ENCODE measurements around the gene TLR7. TPM values are rescaled to one million over a fixed set of nuclear protein-coding genes. Genes with fewer than 3 reads are reported as not detected.

Gene TLR7
- polyA plus RNA-seq, 1 donor from 2014 or later = 26.1 TPM

DNA sequence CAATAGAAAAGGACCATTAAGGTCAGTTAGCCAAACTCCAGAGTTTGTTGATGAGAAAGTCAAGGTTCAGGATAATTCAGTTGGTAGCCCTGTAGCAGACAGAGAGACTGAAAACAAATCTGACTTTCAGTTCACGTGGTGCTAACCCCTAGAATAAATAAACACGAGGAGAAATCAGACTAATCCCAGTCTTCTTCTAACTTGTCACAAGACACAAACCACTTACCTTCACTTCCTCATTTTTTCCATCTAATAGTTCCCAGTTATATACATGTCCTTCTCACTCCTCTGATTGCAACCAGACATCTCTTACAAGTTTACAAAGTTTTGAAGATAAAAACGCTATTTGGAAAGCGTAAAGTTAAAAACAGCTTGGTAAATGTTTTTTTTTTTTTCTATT lies 7.7 kb downstream of the TLR7 start:
- Mint-ChIP-seq H3K4me1 (peaks cover 13 to 29% (median 28%) of the 10 kb centered on the region in 3 donors), H3K9me3 (no peaks in the 10 kb centered on the region), H3K27ac (peak overlapping the region in 2 of 3 donors; percentile 52 to 85), H3K27me3 (peaks cover 2% of the 10 kb centered on the region), H3K4me3 (peak overlapping the region in 2 of 4 donors; percentile 41 to 47), H3K36me3 (peaks cover 4% of the 10 kb centered on the region)

GRCh38 chrX:12877386-12877785 lies 10.5 kb downstream of the TLR7 start:
- peaks cover 0 to 1% (median 0%) of the 10 kb centered on the region in 3 donors for H3K9me3 Mint-ChIP-seq
- peaks cover 2% of the 10 kb centered on the region for H3K27me3 Mint-ChIP-seq
- peaks cover 2% of the 10 kb centered on the region for H3K36me3 Mint-ChIP-seq
- peaks cover 7 to 26% (median 16%) of the 10 kb centered on the region in 3 donors for H3K4me1 Mint-ChIP-seq
- H3K27ac Mint-ChIP-seq = no peak overlapping the region
- H3K4me3 Mint-ChIP-seq = no peak overlapping the region

- Mint-ChIP-seq H3K27me3 (peaks cover 2% of the 10 kb centered on the region), H3K4me1 (peaks cover 7 to 21% (median 14%) of the 10 kb centered on the region in 3 donors), H3K27ac (no peak overlapping the region), H3K9me3 (peaks cover 0 to 3% (median 1%) of the 10 kb centered on the region in 3 donors), H3K4me3 (no peak overlapping the region), H3K36me3 (peaks cover 6% of the 10 kb centered on the region)
These were observed 11.7 kb downstream of the TLR7 start for GRCh38 chrX:12878536-12878935.

DNA sequence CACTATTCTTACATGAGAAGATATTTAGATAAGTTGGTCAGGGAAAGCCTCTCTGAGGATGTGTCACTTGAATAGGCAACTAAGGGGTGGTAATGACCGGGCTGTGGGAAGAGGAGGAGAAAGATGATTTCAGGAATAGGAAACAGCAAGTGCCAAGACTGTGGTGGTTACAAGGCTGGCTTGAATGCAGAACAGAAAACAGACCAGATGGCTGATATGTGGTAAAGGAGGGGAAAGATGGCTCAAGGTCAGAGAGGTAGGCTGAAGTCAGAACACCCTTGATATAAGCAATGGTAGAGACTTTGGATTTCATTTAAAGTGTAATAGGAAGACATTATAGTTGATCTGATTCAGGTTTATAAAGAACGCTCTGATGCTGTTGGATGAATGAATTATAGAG lies 15.0 kb downstream of the TLR7 start:
- Mint-ChIP-seq H3K4me1 (peaks cover 0 to 9% (median 4%) of the 10 kb centered on the region in 3 donors), H3K27ac (no peak overlapping the region), H3K36me3 (peaks cover 6% of the 10 kb centered on the region), H3K4me3 (no peak overlapping the region), H3K27me3 (no peaks in the 10 kb centered on the region), H3K9me3 (peaks cover 1 to 7% (median 2%) of the 10 kb centered on the region in 3 donors)

DNA sequence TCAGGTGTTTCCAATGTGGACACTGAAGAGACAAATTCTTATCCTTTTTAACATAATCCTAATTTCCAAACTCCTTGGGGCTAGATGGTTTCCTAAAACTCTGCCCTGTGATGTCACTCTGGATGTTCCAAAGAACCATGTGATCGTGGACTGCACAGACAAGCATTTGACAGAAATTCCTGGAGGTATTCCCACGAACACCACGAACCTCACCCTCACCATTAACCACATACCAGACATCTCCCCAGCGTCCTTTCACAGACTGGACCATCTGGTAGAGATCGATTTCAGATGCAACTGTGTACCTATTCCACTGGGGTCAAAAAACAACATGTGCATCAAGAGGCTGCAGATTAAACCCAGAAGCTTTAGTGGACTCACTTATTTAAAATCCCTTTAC lies 18.6 kb downstream of the TLR7 start:
- Mint-ChIP-seq H3K36me3 (peaks cover 7% of the 10 kb centered on the region), H3K27me3 (peaks cover 1% of the 10 kb centered on the region), H3K27ac (no peak overlapping the region)

DNA sequence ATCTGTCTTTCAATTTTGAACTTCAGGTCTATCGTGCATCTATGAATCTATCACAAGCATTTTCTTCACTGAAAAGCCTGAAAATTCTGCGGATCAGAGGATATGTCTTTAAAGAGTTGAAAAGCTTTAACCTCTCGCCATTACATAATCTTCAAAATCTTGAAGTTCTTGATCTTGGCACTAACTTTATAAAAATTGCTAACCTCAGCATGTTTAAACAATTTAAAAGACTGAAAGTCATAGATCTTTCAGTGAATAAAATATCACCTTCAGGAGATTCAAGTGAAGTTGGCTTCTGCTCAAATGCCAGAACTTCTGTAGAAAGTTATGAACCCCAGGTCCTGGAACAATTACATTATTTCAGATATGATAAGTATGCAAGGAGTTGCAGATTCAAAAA lies 19.7 kb downstream of the TLR7 start:
- no peak overlapping the region for H3K4me3 Mint-ChIP-seq
- H3K36me3 Mint-ChIP-seq = peaks cover 7% of the 10 kb centered on the region
- H3K27me3 Mint-ChIP-seq = peaks cover 6% of the 10 kb centered on the region
- H3K27ac Mint-ChIP-seq = no peak overlapping the region
- H3K4me1 Mint-ChIP-seq = peaks cover 15 to 35% (median 34%) of the 10 kb centered on the region in 3 donors
- H3K9me3 Mint-ChIP-seq = peaks cover 1 to 7% (median 2%) of the 10 kb centered on the region in 3 donors

More for the DNA sequence above, 18.6 kb downstream of the TLR7 start:
- Mint-ChIP-seq H3K4me3 (peak overlapping the region in 1 of 4 donors; percentile 2), H3K9me3 (peaks cover 1 to 7% (median 2%) of the 10 kb centered on the region in 3 donors), H3K4me1 (peaks cover 13 to 25% (median 24%) of the 10 kb centered on the region in 3 donors)

DNA sequence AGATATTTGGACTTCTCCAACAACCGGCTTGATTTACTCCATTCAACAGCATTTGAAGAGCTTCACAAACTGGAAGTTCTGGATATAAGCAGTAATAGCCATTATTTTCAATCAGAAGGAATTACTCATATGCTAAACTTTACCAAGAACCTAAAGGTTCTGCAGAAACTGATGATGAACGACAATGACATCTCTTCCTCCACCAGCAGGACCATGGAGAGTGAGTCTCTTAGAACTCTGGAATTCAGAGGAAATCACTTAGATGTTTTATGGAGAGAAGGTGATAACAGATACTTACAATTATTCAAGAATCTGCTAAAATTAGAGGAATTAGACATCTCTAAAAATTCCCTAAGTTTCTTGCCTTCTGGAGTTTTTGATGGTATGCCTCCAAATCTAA lies 20.3 kb downstream of the TLR7 start:
- Mint-ChIP-seq H3K4me1 (peaks cover 17 to 35% (median 33%) of the 10 kb centered on the region in 3 donors), H3K27ac (no peak overlapping the region), H3K36me3 (peaks cover 5% of the 10 kb centered on the region), H3K9me3 (peaks cover 0 to 7% (median 2%) of the 10 kb centered on the region in 3 donors), H3K4me3 (no peak overlapping the region), H3K27me3 (peaks cover 8% of the 10 kb centered on the region)

DNA sequence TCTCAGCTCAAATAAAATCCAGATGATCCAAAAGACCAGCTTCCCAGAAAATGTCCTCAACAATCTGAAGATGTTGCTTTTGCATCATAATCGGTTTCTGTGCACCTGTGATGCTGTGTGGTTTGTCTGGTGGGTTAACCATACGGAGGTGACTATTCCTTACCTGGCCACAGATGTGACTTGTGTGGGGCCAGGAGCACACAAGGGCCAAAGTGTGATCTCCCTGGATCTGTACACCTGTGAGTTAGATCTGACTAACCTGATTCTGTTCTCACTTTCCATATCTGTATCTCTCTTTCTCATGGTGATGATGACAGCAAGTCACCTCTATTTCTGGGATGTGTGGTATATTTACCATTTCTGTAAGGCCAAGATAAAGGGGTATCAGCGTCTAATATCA lies 20.9 kb downstream of the TLR7 start:
- peaks cover 23 to 37% (median 37%) of the 10 kb centered on the region in 3 donors for H3K4me1 Mint-ChIP-seq
- H3K36me3 Mint-ChIP-seq = peaks cover 3% of the 10 kb centered on the region
- H3K4me3 Mint-ChIP-seq = no peak overlapping the region
- H3K27ac Mint-ChIP-seq = peak overlapping the region in 2 of 3 donors; percentile 28 to 54
- peaks cover 12% of the 10 kb centered on the region for H3K27me3 Mint-ChIP-seq
- peaks cover 0 to 7% (median 2%) of the 10 kb centered on the region in 3 donors for H3K9me3 Mint-ChIP-seq

GRCh38 chrX:12890467-12890866 lies 23.6 kb downstream of the TLR7 start:
- peaks cover 37 to 50% (median 47%) of the 10 kb centered on the region in 3 donors for H3K4me1 Mint-ChIP-seq

DNA sequence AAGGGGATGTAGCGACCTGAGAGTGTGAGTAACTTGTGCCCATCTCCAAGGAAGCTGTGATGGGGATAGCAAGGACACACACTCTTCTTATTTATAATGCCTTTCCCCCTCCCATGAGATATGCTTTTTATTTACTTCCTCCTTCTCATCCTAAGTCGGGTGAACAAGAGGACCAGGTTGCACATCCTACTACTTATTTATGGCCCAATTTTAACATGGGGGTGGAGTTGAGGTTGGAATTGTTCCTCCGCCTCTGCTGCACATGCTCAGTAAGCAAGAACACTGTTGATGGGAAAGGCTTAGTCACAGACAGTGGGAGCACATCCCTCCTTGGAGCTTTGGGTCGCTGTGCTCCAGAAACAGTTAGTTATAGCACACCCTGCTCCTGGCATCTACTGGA lies 24.3 kb downstream of the TLR7 start:
- H3K27me3 Mint-ChIP-seq = peaks cover 12% of the 10 kb centered on the region
- H3K4me3 Mint-ChIP-seq = peak overlapping the region in 3 of 4 donors; percentile 63 to 91 (median 70)
- peaks cover 37 to 50% (median 47%) of the 10 kb centered on the region in 3 donors for H3K4me1 Mint-ChIP-seq
- H3K9me3 Mint-ChIP-seq = peaks cover 0 to 3% (median 0%) of the 10 kb centered on the region in 3 donors
- peaks cover 1% of the 10 kb centered on the region for H3K36me3 Mint-ChIP-seq
- peak overlapping the region; percentile 32 to 88 (median 84) for H3K27ac Mint-ChIP-seq

More at GRCh38 chrX:12890467-12890866, 23.6 kb downstream of the TLR7 start:
- peak overlapping the region; percentile 42 to 91 (median 66) for H3K4me3 Mint-ChIP-seq
- H3K27me3 Mint-ChIP-seq = peaks cover 12% of the 10 kb centered on the region
- H3K36me3 Mint-ChIP-seq = peaks cover 1% of the 10 kb centered on the region
- H3K9me3 Mint-ChIP-seq = peaks cover 0 to 3% (median 1%) of the 10 kb centered on the region in 3 donors
- H3K27ac Mint-ChIP-seq = peak overlapping the region; percentile 65 to 88 (median 84)

GRCh38 chrX:12891915-12892506 lies 25.1 kb downstream of the TLR7 start:
- peak overlapping the region in 2 of 3 donors; percentile 18 to 70 for H3K27ac Mint-ChIP-seq
- H3K4me3 Mint-ChIP-seq = peak overlapping the region in 1 of 4 donors; percentile 20
- H3K9me3 Mint-ChIP-seq = no peaks in the 10 kb centered on the region
- peaks cover 12% of the 10 kb centered on the region for H3K27me3 Mint-ChIP-seq
- peaks cover 37 to 50% (median 49%) of the 10 kb centered on the region in 3 donors for H3K4me1 Mint-ChIP-seq
- H3K36me3 Mint-ChIP-seq = peaks cover 5% of the 10 kb centered on the region

- Mint-ChIP-seq H3K9me3 (no peaks in the 10 kb centered on the region), H3K27ac (peak overlapping the region in 1 of 3 donors; percentile 70), H3K27me3 (peaks cover 12% of the 10 kb centered on the region), H3K4me3 (no peak overlapping the region), H3K36me3 (peaks cover 4% of the 10 kb centered on the region), H3K4me1 (peaks cover 37 to 50% (median 48%) of the 10 kb centered on the region in 3 donors)
These were observed 25.8 kb downstream of the TLR7 start for GRCh38 chrX:12892716-12893115.

GRCh38 chrX:12894074-12895030 lies 27.5 kb downstream of the TLR7 start:
- H3K27ac Mint-ChIP-seq = peak overlapping the region in 1 of 3 donors; percentile 7
- peak overlapping the region in 2 of 4 donors; percentile 1 to 67 for H3K4me3 Mint-ChIP-seq
- peaks cover 34 to 42% (median 38%) of the 10 kb centered on the region in 3 donors for H3K4me1 Mint-ChIP-seq
- H3K9me3 Mint-ChIP-seq = peaks cover 0 to 2% (median 0%) of the 10 kb centered on the region in 3 donors
- peaks cover 17% of the 10 kb centered on the region for H3K27me3 Mint-ChIP-seq
- peaks cover 3% of the 10 kb centered on the region for H3K36me3 Mint-ChIP-seq

- Mint-ChIP-seq H3K36me3 (peaks cover 3% of the 10 kb centered on the region), H3K27ac (no peak overlapping the region), H3K27me3 (peaks cover 12% of the 10 kb centered on the region), H3K4me3 (no peak overlapping the region), H3K9me3 (peaks cover 0 to 2% (median 0%) of the 10 kb centered on the region in 3 donors), H3K4me1 (peaks cover 22 to 27% (median 23%) of the 10 kb centered on the region in 3 donors)
These were observed 29.0 kb downstream of the TLR7 start for GRCh38 chrX:12895866-12896265.

- H3K27me3 Mint-ChIP-seq = peaks cover 11% of the 10 kb centered on the region
- peaks cover 16 to 27% (median 21%) of the 10 kb centered on the region in 3 donors for H3K4me1 Mint-ChIP-seq
- no peak overlapping the region for H3K27ac Mint-ChIP-seq
- peaks cover 3% of the 10 kb centered on the region for H3K36me3 Mint-ChIP-seq
- H3K9me3 Mint-ChIP-seq = peaks cover 0 to 2% (median 0%) of the 10 kb centered on the region in 3 donors
- H3K4me3 Mint-ChIP-seq = no peak overlapping the region
These were observed 30.1 kb downstream of the TLR7 start for GRCh38 chrX:12896935-12897334.

Measured in IgD-negative memory B cell (primary cell).